DOHH2 (cell line): ENCODE data around the gene HPCA.

ENCODE experiments used
- EZH2phosphoT487 ChIP-seq: fragments of 200-600 bp; sonication (generic); IDR thresholded peaks from 2 replicates; pipeline ENCODE4 v1.6.1; 2017; ENCODE audit warnings: borderline replicate concordance, mild to moderate bottlenecking, antibody characterized with exemption, low read length, moderate library complexity, mixed read lengths
- TF ChIP-seq, protein P1 (sequence below): fragments of 200-600 bp; sonication (generic); IDR thresholded peaks from one replicate; pipeline ENCODE4 v1.5.1; 2014; ENCODE audit warnings: antibody characterized with exemption, mild to moderate bottlenecking, low read depth, low read length; ENCODE audit not compliant: poor library complexity, severe bottlenecking

DNA sequence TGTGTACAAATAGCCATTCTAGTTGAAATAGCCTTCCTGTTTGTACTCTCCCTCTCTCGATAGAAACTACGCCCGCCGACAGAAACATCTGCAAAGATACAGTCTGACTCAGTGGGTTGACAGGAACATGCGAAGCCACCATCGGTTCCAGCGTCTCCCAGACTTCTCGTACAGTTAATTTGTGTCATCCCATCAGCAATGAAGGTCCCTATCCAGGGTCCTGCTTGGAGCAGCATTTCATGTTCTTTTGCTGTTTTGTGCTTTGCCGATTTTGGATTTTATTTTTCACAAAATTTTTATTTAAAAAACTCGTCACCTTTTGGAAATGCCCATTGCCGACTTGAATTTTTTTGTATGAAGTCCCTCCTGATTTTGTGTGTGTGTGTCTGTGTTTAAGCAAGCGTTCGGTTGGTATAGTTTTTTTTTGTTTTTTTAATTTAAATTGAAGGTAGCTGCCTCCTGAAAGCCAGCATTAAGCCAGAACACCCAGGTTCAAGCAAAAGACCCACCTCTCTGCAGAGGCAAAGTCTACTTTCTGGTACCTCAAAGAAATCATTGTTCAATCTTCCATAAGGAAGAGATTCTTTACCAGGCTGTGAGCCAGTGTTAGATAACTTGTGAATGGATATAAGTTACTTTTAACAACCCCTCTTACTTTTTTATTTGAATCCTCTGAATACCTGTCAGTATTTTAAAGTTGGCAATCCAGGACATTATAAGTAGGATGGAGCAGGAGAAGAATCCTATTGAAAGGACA lies 30.3 kb upstream of the HPCA start:
- TF ChIP-seq, protein P1, sequence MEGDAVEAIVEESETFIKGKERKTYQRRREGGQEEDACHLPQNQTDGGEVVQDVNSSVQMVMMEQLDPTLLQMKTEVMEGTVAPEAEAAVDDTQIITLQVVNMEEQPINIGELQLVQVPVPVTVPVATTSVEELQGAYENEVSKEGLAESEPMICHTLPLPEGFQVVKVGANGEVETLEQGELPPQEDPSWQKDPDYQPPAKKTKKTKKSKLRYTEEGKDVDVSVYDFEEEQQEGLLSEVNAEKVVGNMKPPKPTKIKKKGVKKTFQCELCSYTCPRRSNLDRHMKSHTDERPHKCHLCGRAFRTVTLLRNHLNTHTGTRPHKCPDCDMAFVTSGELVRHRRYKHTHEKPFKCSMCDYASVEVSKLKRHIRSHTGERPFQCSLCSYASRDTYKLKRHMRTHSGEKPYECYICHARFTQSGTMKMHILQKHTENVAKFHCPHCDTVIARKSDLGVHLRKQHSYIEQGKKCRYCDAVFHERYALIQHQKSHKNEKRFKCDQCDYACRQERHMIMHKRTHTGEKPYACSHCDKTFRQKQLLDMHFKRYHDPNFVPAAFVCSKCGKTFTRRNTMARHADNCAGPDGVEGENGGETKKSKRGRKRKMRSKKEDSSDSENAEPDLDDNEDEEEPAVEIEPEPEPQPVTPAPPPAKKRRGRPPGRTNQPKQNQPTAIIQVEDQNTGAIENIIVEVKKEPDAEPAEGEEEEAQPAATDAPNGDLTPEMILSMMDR = no peak
- no peak for TF ChIP-seq EZH2phosphoT487
